WERI-Rb-1 (cell line): ENCODE results near the gene ATL3.

Source experiments
- DNase-seq: peaks from one replicate; pipeline ENCODE4 v3.0.0-alpha.2; 2020
- H3K27ac ChIP-seq: fragments of 250-450 bp; sonication (Bioruptor Pico); 2 replicates; pipeline ENCODE4 v1.5.1; 2020; ENCODE audit warnings: mild to moderate bottlenecking, moderate library complexity
- H3K27me3 ChIP-seq: fragments of 250-450 bp; sonication (Bioruptor Pico); 2 replicates; pipeline ENCODE4 v1.5.1; 2021; ENCODE audit warnings: mild to moderate bottlenecking, low read depth, moderate library complexity; ENCODE audit not compliant: insufficient read depth, severe bottlenecking
- H3K36me3 ChIP-seq: fragments of 250-450 bp; sonication (Bioruptor Pico); 2 replicates; pipeline ENCODE4 v1.5.1; 2020; ENCODE audit warnings: mild to moderate bottlenecking, moderate library complexity
- H3K4me3 ChIP-seq: 2 replicates; pipeline ENCODE4 v1.5.1; 2011; ENCODE audit warnings: low read depth, mild to moderate bottlenecking, control low read depth, low read length
- H3K9me3 ChIP-seq: fragments of 250-450 bp; sonication (Bioruptor Pico); 2 replicates; pipeline ENCODE4 v1.5.1; 2021; ENCODE audit warnings: mild to moderate bottlenecking, moderate library complexity; ENCODE audit not compliant: severe bottlenecking
- CTCF ChIP-seq: IDR thresholded peaks from 2 replicates; pipeline ENCODE4 v1.5.1; 2011; ENCODE audit warnings: low read depth, mild to moderate bottlenecking, control low read depth, inconsistent platforms, low read length

The ATL3 gene

GRCh38 chr11:63672936-63673539 lies 1.9 kb upstream of the ATL3 start:
- Histone ChIP-seq H3K27me3 (no peaks in the 10 kb centered on the region), H3K36me3 (no peaks in the 10 kb centered on the region), H3K27ac (no peak overlapping the region), H3K9me3 (no peaks in the 10 kb centered on the region), H3K4me3 (no peak overlapping the region)
- DNase-seq = no peak
- TF ChIP-seq CTCF = no peak

DNA sequence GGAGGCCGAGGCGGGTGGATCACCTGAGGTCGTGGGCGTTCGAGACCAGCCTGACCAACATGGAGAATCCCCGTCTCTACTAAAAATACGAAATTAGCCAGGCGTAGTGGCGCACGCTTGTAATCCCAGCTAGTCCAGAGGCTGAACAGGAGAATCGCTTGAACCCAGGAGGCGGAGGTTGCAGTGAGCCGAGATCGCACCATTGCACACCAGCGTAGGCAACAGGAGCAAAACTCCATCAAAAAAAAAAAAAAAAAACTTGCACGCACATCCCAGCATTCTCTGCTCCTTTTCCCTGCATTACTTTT lies 934 bp upstream of the ATL3 start:
- no peak for DNase-seq
- H3K4me3 ChIP-seq = no peak overlapping the region
- TF ChIP-seq CTCF = no peak
- no peak overlapping the region for H3K27ac ChIP-seq
- no peaks in the 10 kb centered on the region for H3K27me3 ChIP-seq
- H3K36me3 ChIP-seq = no peaks in the 10 kb centered on the region
- no peaks in the 10 kb centered on the region for H3K9me3 ChIP-seq

GRCh38 chr11:63670433-63671321 lies 499 bp downstream of the ATL3 start:
- TF ChIP-seq CTCF = 0 out of 2 replicates have a peak, but pooled peaks have one; percentile 10
- DNase-seq = no peak
- H3K27me3 ChIP-seq = no peaks in the 10 kb centered on the region
- no peaks in the 10 kb centered on the region for H3K9me3 ChIP-seq
- no peaks in the 10 kb centered on the region for H3K36me3 ChIP-seq
- no peak overlapping the region for H3K27ac ChIP-seq
- H3K4me3 ChIP-seq = no peak overlapping the region

DNA sequence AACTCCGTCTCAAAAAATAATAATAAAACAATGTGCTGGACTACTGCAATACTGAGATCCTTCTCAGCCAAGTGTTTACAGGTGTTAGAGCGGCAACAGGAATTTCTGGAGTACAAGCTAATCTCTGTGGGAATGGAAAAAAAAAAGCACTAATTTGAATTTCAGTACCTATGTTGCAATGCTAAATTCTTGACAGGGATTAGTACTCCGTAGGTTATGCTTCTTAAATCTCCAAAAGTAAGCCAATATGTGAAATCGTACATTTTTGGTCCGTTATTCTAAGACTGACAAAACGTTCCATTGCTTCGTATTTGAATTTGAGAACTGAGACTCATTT lies 1.1 kb downstream of the ATL3 start:
- Histone ChIP-seq H3K9me3 (no peaks in the 10 kb centered on the region), H3K27ac (no peak overlapping the region)
- no peak for TF ChIP-seq CTCF

DNA sequence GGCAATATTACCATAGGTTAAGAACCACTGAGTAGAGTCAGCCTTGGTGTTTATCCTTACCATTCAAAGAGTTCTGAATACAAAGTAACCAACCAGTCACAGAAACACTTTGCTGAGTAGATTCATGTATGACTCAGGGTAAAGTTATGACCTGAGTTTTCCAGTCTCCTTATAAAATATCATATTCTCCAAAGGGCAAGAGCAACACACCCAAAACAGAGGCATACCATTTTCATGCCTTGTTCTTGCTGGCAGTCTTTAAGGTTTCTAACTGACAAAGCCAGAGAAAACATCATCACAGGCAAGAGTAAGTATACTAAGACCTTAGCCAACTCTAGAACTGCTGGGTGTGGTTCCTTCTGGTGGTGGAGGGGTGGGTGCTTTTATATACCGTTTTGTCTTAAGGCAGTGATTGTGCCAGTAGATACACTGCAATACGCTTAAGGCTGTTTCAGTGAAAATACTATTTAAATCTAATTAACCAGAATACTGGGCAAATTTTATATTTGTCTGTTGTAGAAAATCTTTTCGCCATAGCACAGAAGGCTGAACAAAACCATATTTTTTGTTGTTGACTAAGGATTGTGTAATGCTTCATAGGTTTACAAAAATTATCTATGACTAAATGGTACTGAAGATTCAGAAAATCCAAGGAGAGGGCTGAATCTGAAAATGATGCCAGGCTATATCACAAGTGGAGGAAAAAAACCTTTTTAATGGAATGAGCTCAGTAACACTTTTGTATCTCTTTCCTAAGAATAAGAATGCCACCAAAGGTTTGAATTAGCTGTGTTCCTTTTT lies 3.0 kb downstream of the ATL3 start:
- TF ChIP-seq CTCF = no peak
- Histone ChIP-seq H3K4me3 (no peak overlapping the region), H3K27ac (no peak overlapping the region)

More for the DNA sequence above, 1.1 kb downstream of the ATL3 start:
- H3K27me3 ChIP-seq = no peaks in the 10 kb centered on the region
- H3K36me3 ChIP-seq = no peaks in the 10 kb centered on the region
- no peak for DNase-seq
- H3K4me3 ChIP-seq = no peak overlapping the region

More for the DNA sequence above, 3.0 kb downstream of the ATL3 start:
- no peaks in the 10 kb centered on the region for H3K36me3 ChIP-seq
- no peak for DNase-seq
- no peaks in the 10 kb centered on the region for H3K9me3 ChIP-seq
- H3K27me3 ChIP-seq = no peaks in the 10 kb centered on the region
